Fibroblast of mammary gland (primary cell): ENCODE results near the gene CBX2.

ENCODE experiments used
- DNase-seq: peaks from one replicate; pipeline ENCODE4 v3.0.0-alpha.2; 2010; ENCODE audit warnings: low read depth
- H3K4me3 ChIP-seq: 2 replicates; pipeline ENCODE4 v1.5.1; 2011; ENCODE audit warnings: low read depth, mild to moderate bottlenecking, low read length, moderate library complexity; ENCODE audit not compliant: control insufficient read depth
- CTCF ChIP-seq: conservative IDR thresholded peaks from 2 replicates; pipeline ENCODE4 v1.5.1; 2011; ENCODE audit warnings: low read depth, low read length, inconsistent platforms; ENCODE audit not compliant: control insufficient read depth, insufficient read depth

The CBX2 gene

DNA sequence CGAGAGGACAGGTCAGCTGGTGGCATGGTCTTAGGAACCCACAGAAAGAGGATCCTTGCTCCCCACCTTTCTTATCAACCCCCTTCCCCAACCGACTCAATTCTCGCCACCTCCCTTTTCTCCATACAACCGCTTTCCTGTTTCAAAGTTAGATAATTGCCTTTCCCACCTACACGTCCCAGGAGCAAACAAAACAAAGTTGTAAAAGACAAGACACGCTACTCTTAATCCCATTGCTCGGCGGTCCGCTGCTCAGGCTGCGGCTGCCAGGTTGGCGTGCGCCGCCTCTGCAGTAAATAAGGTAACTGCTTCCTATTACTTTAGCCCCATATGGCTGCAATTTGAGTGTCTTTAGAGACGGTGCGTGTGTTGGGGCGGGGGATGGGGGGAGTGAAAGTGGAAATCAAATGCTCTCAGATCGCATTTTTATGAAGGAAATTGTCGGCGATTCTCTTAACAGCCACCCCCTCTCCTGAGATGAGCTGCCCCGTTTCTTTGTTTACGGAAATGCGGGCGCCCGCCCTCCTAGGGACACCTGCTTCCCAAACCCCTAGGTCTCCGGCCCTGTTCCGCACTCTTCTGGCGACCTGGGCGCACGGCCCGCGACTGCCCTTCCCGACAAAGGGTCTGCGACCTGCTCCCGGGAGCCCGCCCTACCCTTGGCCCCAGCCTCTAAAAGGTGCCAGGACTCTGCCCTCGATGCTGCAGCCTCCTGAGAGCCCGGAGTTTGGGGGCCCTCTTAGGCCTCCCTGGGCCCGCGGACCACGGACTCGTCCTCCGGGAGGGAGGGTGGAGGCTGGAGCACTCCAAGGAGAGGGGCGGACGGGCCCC lies 22.6 kb downstream of the CBX2 start:
- DNase-seq = peak; percentile 49
- TF ChIP-seq CTCF = no peak
- H3K4me3 ChIP-seq = no peak overlapping the region

GRCh38 chr17:79801156-79802038 lies 23.4 kb downstream of the CBX2 start:
- DNase-seq = no peak
- H3K4me3 ChIP-seq = no peak overlapping the region
- TF ChIP-seq CTCF = no peak

DNA sequence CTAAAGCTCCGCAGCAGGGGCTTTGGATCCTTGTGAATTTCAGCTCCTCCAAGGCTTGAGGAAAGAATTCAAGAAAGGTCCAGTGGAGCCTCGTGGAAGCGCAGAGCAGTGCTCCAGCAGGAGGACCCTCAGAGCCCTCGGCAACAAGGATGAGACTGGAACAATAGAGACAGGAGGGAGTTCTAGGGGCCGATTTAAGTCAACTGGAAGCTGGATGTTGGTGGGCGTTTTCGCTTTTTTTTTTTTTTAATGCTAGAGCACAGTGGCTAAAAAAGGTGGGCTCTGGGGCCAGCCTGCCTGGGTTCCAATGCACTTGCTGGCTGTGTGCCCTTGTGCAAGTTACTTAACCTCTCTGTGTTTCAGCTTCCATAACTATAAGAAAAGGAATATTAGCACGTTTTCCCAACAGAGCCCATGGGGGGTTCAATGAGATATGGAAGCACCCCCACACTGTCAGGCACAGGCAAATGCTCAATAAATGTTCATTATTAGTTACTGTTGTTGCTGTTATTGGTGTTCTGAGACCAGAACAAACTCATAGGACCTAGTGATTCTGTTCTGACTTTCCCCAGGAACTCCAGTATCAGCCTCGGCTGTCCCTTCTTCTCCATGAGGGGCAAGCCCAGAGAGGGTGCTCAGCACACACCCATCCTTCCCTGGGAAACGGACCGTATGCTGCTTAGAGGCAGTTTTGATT lies 24.2 kb downstream of the CBX2 start:
- no peak for TF ChIP-seq CTCF
- no peak overlapping the region for H3K4me3 ChIP-seq
- no peak for DNase-seq

DNA sequence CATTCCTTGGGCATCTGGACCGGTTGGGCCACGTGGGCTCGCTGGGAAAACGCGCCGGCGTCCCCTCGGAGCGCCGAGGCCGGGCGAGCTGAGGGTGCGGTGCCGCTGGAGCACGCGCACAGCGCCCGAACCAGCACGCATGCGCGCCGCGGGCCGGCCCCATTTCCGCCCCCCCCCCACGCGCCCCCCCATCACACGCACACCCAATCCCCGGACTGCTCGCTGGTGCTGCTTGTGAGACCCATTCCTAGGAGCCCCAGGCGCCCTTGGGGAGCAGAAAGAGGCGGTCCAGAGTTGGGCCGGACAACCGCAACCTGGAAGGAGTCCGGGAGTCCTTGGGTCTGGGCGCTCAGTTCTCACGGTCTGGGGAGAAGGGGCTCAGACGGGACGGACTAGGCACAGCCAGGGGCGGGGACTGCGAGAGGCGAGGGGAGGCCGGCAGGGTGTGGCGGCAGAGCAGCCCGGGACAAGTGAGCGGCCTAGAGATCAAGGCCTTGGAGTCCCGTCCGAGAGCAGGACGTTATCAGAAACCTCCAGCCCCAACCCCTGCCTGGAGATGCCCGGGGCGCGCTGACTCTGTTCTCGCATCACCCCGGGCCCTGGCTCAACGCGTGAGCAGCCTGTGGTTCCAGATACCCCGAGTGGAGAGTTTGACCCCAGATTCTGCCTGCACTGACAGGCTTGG lies 24.9 kb downstream of the CBX2 start:
- no peak for DNase-seq
- TF ChIP-seq CTCF = no peak

DNA sequence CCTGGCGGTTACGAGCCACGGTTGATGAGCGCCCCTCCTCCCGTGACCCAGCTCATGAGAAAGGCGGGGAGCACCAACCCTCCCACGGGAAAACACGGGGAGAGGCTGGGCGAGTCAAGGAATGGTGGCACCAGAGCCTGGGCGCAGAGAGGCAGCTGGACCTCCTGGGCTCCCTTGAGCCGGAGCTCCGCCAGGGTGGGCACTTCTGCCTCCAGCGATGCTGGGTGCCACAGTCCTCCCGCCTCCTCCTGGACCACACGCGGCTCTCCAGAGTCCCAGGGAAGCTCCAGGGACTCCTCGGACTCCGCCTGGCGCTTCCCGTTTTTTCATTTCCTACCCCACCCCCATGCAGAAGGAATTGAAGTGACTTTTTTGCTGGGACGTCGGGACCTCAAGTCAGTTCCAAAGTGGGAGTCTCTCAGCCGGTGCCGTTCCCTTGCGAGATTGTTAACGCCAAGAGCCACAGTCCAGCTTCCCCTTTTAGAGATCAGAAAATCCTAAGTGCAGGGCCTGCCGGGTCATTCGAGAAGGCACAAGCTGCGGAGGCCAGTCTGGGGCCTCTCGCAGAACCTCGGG lies 25.6 kb downstream of the CBX2 start:
- DNase-seq = no peak
- TF ChIP-seq CTCF = no peak
- no peak overlapping the region for H3K4me3 ChIP-seq

More for the DNA sequence above, 24.9 kb downstream of the CBX2 start:
- H3K4me3 ChIP-seq = no peak overlapping the region
